GM19397 (cell line): ENCODE data around the gene ARHGEF6.

Experiments used
- ATAC-seq: cut with Tn5 transposase; IDR thresholded peaks from one replicate; pipeline ENCODE4 v1.9.1; 2021; ENCODE audit warnings: mild to moderate bottlenecking, moderate library complexity; ENCODE audit not compliant: unreplicated experiment

ARHGEF6 gene

DNA sequence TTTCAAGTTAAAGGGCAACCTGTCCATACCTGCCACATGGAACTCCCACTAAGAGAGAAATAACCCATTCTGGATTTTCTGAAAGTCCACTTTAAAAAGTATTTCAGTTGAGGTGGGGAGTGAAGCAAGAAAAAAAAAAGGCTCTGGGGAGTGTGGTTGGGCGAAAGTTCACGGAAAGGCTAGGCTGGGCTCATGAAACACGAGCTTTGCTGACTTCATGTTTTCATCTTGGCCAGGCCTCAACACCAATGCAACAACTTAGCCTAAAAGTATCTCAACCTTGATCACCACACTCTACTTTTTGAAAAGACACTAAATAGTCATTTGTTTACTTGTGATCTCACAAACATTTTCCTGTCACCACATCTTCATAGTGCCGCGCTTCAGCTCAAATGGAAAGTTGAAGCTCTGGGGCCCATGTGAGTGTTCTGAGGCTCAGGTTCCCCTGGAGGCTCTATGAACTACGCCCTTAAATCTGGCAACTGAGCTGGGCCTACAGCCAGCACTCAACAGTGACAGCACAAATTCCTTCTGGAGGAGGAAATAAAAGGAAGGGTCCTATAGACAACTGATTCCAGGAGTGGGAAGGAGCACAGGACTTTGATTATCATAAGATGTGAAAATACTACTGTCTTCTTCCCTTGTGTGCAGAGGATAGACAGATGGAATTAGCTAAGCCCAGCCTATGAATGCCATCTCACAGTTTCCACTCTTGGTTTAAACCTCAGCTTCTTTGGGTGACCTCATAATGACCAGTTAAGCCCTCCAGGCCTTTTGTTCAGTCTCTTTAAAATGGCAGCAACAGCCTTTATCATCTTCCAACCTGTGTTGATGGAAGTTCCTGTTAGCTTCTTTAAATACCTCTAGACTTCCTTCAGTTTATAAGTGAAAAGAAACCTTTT lies 127.7 kb downstream of the ARHGEF6 start:
- no peak for ATAC-seq

GRCh38 chrX:136650811-136651210 lies 129.9 kb downstream of the ARHGEF6 start:
- ATAC-seq = no peak

DNA sequence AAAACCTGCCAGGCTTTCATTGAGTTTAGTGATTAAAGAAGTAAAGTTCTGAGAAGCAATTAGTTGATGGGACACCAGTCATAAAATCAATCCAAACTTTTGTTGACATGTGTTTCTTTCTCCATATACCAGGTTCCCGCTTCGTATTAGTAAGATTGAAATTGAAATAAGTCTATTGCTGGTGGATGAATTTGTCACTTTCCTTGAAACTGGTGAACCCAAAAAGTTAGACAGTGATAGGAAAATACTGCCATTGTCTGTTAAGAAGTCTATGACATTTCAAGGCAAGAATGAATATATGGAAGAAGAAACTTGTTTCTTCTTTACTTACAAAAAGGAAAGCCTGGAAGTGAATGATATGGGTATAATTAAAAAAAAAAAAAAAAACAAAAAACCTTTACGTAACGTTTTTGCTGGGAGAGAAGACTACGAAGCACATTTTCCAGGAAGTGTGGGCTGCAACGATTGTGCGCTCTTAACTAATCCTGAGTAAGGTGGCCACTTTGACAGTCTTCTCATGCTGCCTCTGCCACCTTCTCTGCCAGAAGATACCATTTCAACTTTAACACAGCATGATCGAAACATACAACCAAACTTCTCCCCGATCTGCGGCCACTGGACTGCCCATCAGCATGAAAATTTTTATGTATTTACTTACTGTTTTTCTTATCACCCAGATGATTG lies 132.9 kb downstream of the ARHGEF6 start, which contains the start of gene CD40LG:
Gene CD40LG, plus strand, starts transcription at position 482 of the 684 bp plus-strand sequence. Its CDS starts 91 bp downstream, at position 573.
- ATAC-seq = no peak

- ATAC-seq = no peak
Observed at GRCh38 chrX:136646602-136647239, 134.0 kb downstream of the ARHGEF6 start.

- no peak for ATAC-seq
Observed at GRCh38 chrX:136643243-136643642, 137.5 kb downstream of the ARHGEF6 start.

- no peak for ATAC-seq
Observed at GRCh38 chrX:136639506-136640176, 141.1 kb downstream of the ARHGEF6 start.

DNA sequence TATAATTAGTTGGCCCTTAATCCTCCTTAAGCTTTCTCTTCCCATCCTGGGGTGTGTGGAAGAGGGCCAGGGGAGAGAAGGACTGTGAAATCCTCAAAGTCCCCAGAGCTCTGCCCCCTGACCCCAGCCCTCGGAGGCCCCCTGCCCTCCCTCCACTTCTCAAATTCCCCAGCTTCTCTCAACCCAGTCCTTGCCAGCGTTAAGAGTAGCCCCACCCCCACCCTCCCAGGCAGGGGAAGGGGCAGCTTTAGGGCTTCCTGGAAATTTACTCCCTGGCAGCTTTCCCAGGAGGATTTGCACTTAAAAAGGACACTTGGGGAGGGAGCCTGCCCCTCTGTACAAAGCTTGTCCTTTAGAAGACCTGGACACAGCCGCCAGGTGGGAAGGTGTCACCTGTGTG lies 144.6 kb downstream of the ARHGEF6 start:
- no peak for ATAC-seq

DNA sequence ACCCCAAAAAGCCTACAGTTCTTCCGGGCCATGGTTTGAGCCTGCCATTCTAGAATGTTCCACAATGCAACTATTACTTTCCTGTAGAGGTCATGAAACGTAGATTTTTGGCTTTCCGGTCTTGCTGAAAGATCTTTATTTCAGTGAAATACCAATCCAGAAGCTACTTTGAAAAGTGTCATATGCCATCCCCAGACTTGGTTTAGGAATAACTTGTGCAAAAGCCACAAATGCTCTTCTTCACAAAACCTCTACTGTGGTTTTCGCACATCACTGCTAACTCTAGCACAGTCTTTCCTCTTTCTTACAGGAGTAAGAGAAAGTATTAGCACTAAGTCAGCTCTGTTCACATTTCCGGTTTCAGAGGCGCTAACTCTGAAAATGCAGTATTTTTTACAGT lies 145.5 kb downstream of the ARHGEF6 start:
- no peak for ATAC-seq

GRCh38 chrX:136630881-136631280 lies 149.9 kb downstream of the ARHGEF6 start:
- no peak for ATAC-seq

DNA sequence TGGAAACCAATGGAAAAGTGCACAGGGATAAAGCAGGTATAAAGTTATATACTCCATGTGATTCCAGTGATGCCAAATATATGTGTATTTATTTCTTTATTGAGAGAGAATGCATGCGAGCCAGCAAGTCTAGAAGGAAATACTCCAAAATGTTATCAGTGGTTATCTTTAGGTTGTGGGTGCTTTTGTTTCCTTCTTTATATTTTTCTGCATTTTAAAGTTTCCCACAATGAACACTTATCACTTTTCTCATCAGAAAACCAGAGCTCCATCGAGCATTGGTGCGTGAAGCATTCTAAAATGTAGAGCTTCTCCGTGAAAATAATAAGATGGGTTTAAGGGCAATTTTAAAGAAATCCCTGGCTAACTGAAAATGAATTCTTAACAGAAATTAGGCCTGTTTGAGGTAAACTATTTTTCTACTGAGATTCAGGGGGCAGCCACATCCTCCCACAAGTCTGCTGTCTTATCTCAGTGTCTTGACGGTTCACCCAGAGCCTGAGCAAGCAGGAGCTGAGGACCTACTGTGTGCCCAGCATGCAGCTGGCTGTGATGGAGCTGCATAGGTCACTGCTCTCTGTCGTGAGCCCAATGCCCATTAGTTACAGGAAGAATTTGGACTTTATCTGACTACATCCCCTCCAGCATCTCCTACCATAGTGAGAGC lies 151.5 kb downstream of the ARHGEF6 start:
- no peak for ATAC-seq

- no peak for ATAC-seq
Observed at GRCh38 chrX:136627409-136627808, 153.3 kb downstream of the ARHGEF6 start.

DNA sequence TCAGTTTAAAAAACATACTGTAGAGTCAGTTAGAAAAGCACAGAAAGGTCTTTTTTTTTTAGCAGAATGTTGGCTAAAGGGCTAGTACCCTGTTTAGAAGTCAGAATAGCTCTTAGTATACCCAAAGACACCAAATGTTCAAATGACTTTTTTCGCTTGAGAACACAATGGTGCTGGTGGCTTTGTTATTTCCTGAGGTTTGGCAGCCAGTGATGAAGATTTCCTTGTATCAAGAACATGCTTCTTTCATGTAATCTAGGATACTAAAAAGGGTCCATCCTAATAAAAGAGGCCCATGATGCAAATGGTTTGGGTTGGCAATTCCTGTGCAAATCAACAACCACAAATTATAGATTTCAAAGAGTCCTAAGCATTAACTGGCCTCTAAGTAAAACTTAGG lies 153.8 kb downstream of the ARHGEF6 start:
- no peak for ATAC-seq

GRCh38 chrX:136626237-136626636 lies 154.5 kb downstream of the ARHGEF6 start:
- ATAC-seq = no peak

- ATAC-seq = no peak
Observed at GRCh38 chrX:136625246-136625645, 155.5 kb downstream of the ARHGEF6 start.

- no peak for ATAC-seq
Observed at GRCh38 chrX:136623396-136623795, 157.3 kb downstream of the ARHGEF6 start.

DNA sequence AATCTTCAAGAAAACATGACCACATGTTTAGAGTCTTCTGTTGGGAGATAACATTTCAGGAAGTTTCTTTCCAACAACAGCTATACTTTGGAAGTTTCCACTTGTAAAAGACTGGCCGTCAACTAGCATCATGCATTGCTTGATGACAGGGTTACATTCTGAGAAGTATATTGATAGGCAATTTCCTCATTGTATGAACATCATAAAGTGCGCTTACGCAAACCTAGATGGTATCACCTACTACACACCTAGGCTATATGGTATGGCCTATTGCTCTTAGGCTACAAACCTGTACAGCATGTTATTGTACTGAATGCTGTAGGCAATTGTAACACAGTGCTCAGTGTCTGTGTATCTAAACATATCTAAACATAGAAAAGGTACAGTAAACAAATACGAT lies 158.2 kb downstream of the ARHGEF6 start:
- no peak for ATAC-seq

DNA sequence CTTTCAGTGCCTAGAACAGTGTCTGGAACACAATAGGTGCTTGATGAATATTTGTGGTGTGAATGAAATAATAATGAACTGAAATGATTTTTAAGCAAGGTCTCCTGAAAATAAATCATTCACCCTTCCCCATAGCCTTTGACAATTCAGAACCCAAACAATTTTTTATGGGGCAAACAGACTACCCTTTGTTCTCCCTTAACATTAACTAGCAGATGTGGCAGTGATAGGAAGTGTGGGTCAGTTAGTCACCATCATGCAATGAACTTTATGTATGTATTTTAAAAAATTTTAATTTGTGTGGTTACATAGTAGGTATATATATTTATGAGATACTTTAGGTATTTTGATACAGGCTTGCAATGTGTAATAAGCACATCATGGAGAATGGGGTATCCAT lies 160.0 kb downstream of the ARHGEF6 start:
- no peak for ATAC-seq

DNA sequence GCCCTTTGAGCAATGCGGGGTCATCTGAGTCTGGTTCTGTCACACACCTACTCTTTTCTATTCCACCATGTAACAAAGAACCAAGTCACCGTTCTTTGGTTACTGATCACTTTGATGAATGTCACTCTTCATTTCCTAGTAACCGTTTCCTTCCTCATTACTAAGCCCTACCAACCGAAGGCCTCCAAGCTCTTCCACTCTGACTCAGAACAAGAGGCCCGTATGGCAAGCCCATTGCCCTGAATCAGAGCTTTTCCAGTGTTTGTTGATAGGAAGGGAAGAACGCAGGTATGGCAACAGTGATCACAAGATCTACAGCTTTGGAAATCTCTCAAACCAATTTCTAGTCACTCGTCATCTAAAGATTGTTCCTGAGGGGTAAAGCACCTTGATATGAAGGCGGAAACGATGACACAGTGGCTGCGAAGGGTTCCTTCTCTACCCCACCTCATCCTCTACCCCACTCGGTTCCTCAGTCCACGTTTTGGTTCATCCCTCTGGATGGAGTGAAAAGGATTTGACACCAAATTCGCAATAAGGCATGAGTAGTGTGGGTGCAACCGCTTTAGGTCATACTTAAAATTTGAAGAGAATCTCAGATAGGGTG lies 160.7 kb downstream of the ARHGEF6 start:
- ATAC-seq = no peak

GRCh38 chrX:136616987-136617685 lies 163.6 kb downstream of the ARHGEF6 start:
- no peak for ATAC-seq
